Measurements from ENCODE around the gene RBP7. TPM values are rescaled to one million over a fixed set of nuclear protein-coding genes. Genes with fewer than 3 reads are reported as not detected.
"Not testable (repeated sequence)": the region's sequence is repeated elsewhere in the genome, so short reads cannot be mapped to it uniquely, and the experiment has no call there.

RBP7 gene
- total RNA-seq, 2 experiments from 2014 or later: not detected

DNA sequence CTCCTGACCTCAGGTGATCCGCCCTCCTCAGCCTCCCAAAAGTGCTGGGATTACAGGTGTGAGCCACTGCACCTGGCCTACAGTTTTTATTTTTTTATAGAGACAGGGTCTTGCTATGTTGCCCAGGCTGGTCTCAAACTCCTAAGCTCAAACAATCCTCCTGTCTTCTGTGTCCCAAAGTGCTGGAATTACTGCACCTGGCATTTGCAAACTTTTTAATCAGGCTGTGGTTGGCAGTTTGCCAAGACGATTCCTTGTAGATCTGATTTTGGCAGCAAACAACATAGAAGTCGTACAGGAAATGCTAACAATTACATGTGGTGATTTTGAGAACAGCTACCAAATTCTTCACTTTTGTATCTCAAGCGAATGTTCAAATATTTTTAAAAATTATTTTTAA, 10.1 kb downstream of the RBP7 start:
- no peaks in the 10 kb centered on the region for H3K27me3 Mint-ChIP-seq (ENCODE audit: low read depth)
- no peak for DNase-seq
- no peak overlapping the region for H3K27ac Mint-ChIP-seq

DNA sequence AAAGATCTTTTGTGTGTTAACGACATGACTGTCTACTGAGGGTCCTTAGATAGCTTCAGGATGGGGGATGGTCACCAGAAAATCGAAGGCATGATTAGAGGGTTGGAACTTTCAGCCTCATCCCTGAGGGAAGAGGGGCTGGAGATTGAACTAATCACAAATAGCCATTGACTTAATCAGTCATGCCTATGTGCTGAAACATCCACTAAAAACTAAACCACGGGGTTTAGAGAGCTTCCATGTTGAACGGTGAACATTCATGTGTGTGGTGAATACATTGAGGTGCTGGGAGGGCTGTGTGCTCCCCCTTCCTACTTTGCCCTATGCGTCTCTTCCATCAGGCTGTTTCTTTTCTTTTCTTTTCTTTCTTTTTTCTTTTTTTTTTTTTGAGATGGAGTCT, 17.0 kb downstream of the RBP7 start:
- H3K4me3 Mint-ChIP-seq: no peak overlapping the region
- H3K9me3 Mint-ChIP-seq: no peaks in the 10 kb centered on the region
- no peaks in the 10 kb centered on the region for H3K27me3 Mint-ChIP-seq (ENCODE audit: low read depth)
- CTCF ChIA-PET: interaction anchor here (0.6 kb wide), 1 partner anchor 1776 kb away, joined by 3 read pairs; no protein-coding TSS in a partner anchor
- H3K4me1 Mint-ChIP-seq (ENCODE audit: low read depth): no peaks in the 10 kb centered on the region
- intact Hi-C loops (cut with micrococcal nuclease): no loop called here
- no peak for DNase-seq
- H3K36me3 Mint-ChIP-seq (ENCODE audit: low read depth): no peaks in the 10 kb centered on the region
- H3K27ac Mint-ChIP-seq: no peak overlapping the region

More for the DNA sequence above, 10.1 kb downstream of the RBP7 start:
- no peaks in the 10 kb centered on the region for H3K36me3 Mint-ChIP-seq (ENCODE audit: low read depth)
- intact Hi-C loops (cut with micrococcal nuclease): no loop called here
- no peaks in the 10 kb centered on the region for H3K4me1 Mint-ChIP-seq (ENCODE audit: low read depth)
- no peaks in the 10 kb centered on the region for H3K9me3 Mint-ChIP-seq
- CTCF ChIA-PET: interaction anchor here (0.6 kb wide), 1 partner anchor 57 kb away, joined by 3 read pairs; no protein-coding TSS in a partner anchor
- H3K4me3 Mint-ChIP-seq: no peak overlapping the region

DNA sequence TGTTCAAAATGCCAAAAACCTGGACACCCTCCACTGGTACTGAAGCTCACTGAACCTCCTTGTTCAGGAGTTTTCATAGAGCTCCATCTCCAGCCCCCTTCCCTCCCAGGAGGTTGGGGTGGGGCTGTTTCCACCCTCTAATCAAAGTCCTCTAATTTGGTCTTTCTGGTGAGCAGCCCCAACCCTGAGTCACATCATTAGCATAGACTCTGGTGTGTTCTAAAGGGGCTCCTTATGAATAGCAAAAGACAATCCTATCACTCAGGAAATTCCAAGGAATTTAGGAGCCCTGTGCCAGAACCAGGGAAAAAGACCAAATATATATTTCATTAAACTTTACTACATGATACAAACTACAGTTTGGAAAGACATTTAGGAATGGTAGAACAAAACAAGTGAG, 22.5 kb downstream of the RBP7 start:
- Mint-ChIP-seq H3K9me3 (no peaks in the 10 kb centered on the region), H3K27ac (no peak overlapping the region), H3K4me3 (no peak overlapping the region), H3K27me3 (ENCODE audit: low read depth) (no peaks in the 10 kb centered on the region), H3K4me1 (ENCODE audit: low read depth) (no peaks in the 10 kb centered on the region), H3K36me3 (ENCODE audit: low read depth) (no peaks in the 10 kb centered on the region)
- DNase-seq: no peak
- intact Hi-C loops (cut with micrococcal nuclease): no loop called here
- CTCF ChIA-PET: no interaction called here

DNA sequence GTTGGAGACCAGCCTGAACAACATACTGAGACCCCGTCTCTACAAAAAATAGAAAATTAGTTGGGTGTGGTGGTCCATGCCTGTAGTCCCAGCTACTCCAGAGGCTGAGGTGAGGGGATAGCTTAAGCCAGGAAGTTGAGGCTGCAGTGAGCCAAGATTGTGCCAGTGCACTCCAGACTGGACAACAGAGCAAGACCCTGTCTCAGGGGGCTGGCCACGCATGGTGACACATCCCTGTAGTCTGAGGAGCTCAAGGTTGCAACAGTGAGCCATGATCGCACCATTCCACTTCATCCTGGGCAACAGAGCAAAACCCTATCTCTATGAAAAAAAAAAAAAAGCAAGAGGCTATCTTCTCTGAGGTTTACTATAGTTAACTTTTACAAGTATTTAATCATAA, 23.1 kb downstream of the RBP7 start:
- H3K27ac Mint-ChIP-seq: no peak overlapping the region
- CTCF ChIA-PET: no interaction called here
- no peaks in the 10 kb centered on the region for H3K4me1 Mint-ChIP-seq (ENCODE audit: low read depth)
- intact Hi-C loops (cut with micrococcal nuclease): no loop called here
- no peaks in the 10 kb centered on the region for H3K36me3 Mint-ChIP-seq (ENCODE audit: low read depth)
- H3K9me3 Mint-ChIP-seq: no peaks in the 10 kb centered on the region
- H3K4me3 Mint-ChIP-seq: no peak overlapping the region
- no peak for DNase-seq
- H3K27me3 Mint-ChIP-seq (ENCODE audit: low read depth): no peaks in the 10 kb centered on the region

DNA sequence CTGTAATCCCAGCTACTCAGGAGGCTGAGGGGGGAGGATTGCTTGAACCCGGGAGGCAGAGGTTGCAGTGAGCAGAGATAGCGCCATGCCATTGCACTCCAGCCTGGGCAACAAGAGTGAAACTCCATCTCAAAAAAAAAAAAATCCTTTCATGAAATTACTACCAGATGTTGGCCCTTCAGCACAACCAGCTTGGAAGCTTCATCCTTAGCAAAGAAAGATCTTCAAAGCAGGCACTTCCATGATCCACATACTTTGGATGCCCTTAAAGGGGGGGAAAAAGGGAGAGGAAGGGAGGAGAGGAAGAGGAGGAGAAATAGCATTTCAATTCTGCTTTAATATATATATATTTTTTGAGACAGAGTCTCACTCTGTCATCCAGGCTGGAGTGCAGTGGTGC, 23.6 kb downstream of the RBP7 start:
- H3K27ac Mint-ChIP-seq; H3K4me1 Mint-ChIP-seq (ENCODE audit: low read depth); H3K9me3 Mint-ChIP-seq; intact Hi-C loops (cut with micrococcal nuclease); H3K36me3 Mint-ChIP-seq (ENCODE audit: low read depth); H3K4me3 Mint-ChIP-seq; H3K27me3 Mint-ChIP-seq (ENCODE audit: low read depth); DNase-seq; CTCF ChIA-PET: not testable (repeated sequence)

DNA sequence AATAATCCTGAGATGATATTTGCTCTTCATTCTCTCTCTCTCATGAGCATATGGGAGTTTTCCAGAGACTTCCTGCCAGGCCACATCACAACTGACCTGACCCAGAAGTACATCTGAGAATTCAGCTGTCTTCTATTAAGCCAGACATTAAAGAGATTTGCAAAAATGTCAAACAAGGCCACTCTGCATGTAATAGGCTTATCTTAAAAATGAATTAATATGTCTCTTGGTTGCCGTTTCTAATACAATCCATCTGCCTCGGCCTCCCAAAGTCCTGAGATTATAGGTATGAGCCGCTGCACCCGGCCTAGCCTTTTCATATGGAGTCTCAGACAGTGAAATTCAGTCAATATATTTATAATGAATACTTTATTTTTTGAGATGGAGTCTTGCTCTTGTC, 25.0 kb downstream of the RBP7 start:
- H3K27ac Mint-ChIP-seq; H3K4me3 Mint-ChIP-seq; intact Hi-C loops (cut with micrococcal nuclease); H3K36me3 Mint-ChIP-seq (ENCODE audit: low read depth); H3K27me3 Mint-ChIP-seq (ENCODE audit: low read depth); CTCF ChIA-PET; DNase-seq; H3K4me1 Mint-ChIP-seq (ENCODE audit: low read depth); H3K9me3 Mint-ChIP-seq: not testable (repeated sequence)

DNA sequence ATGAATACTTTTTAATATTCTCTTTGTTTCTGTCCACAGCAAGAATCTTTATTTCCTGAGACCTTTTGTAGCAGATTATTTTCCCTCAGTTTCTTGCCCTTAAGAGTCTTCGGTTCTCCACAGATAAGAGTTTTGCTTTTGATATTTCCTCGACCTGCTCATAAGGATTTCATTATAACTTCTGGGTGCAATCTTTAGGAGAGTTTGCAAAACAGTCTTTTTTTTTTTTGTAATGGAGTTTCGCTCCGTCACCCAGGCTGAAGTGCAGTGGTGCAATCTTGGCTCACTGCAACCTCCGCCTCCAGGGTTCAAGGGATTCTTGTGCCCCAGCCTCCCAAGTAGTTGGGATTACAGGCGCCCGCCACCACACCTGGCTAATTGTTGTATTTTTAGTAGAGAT, 25.6 kb downstream of the RBP7 start:
- CTCF ChIA-PET: no interaction called here
- no peak overlapping the region for H3K4me3 Mint-ChIP-seq
- H3K27ac Mint-ChIP-seq: no peak overlapping the region
- no peaks in the 10 kb centered on the region for H3K27me3 Mint-ChIP-seq (ENCODE audit: low read depth)
- H3K9me3 Mint-ChIP-seq: no peaks in the 10 kb centered on the region
- DNase-seq: no peak
- no peaks in the 10 kb centered on the region for H3K36me3 Mint-ChIP-seq (ENCODE audit: low read depth)
- H3K4me1 Mint-ChIP-seq (ENCODE audit: low read depth): no peaks in the 10 kb centered on the region
- intact Hi-C loops (cut with micrococcal nuclease): no loop called here

DNA sequence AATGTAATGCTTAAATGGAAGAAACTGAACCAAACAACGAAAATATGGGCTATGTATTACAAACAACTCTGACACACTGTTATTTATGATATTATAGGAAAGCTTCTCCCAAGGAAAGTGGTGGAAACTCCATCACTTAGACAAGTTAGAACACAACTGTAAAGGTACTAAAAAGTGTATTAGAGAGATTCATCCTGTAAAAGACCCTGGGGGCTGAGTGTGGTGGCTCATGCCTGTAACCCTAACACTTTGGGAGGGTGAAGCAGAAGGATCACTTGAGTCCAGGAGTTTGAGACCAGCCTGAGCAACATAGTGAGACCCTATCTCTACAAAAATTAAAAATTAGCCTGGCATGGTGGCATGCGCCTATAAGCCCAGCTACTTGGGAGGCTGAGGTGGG, 28.3 kb downstream of the RBP7 start:
- intact Hi-C loops (cut with micrococcal nuclease): no loop called here
- Mint-ChIP-seq H3K27ac (no peak overlapping the region), H3K4me3 (no peak overlapping the region), H3K4me1 (ENCODE audit: low read depth) (no peaks in the 10 kb centered on the region), H3K36me3 (ENCODE audit: low read depth) (no peaks in the 10 kb centered on the region), H3K9me3 (no peaks in the 10 kb centered on the region), H3K27me3 (ENCODE audit: low read depth) (no peaks in the 10 kb centered on the region)
- DNase-seq: no peak
- CTCF ChIA-PET: interaction anchor here (0.7 kb wide), 1 partner anchor 503 kb away, joined by 8 read pairs; no protein-coding TSS in a partner anchor

DNA sequence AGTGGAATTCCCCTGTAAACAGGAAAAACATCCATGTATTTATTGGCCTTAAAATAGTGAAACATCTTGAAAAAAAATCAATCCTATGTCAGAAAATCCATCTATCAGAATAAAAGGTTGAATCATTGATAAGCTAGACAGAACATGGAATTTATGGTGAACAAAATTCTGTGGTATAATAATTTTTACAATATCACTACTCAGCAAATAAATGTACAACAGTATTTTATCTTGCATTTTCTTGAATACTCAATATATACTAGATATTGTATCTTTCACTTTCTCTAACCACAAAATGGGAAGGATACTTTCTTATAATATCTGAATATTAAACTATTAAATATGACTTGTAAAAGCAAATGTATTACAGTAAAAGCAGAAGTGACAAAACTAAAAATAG, 30.0 kb downstream of the RBP7 start:
- H3K36me3 Mint-ChIP-seq (ENCODE audit: low read depth): no peaks in the 10 kb centered on the region
- no peak overlapping the region for H3K4me3 Mint-ChIP-seq
- H3K9me3 Mint-ChIP-seq: no peaks in the 10 kb centered on the region
- peaks cover under 1% of the 10 kb centered on the region for H3K4me1 Mint-ChIP-seq (ENCODE audit: low read depth)
- DNase-seq: no peak
- H3K27me3 Mint-ChIP-seq (ENCODE audit: low read depth): no peaks in the 10 kb centered on the region
- no peak overlapping the region for H3K27ac Mint-ChIP-seq
- intact Hi-C loops (cut with micrococcal nuclease): no loop called here
- CTCF ChIA-PET: interaction anchor here (0.6 kb wide), 1 partner anchor 154 kb away, joined by 6 read pairs; no protein-coding TSS in a partner anchor

DNA sequence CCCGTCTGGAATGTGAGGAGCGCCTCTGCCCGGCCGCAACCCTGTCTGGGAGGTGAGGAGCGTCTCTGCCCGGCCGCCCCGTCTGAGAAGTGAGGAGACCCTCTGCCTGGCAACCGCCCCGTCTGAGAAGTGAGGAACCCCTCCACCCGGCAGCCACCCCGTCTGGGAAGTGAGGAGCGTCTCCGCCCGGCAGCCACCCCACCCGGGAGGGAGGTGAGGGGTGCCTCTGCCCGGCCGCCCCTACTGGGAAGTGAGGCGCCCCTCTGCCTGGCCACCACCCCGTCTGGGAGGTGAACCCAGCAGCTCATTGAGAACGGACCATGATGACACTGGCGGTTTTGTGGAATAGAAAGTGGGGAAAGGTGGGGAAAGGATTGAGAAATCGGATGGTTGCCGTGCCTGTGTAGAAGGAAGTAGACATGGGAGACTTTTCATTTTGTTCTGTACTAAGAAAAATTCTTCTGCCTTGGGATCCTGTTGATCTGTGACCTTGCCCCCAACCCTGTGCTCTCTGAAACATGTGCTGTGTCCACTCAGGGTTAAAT, 32.0 kb downstream of the RBP7 start:
- H3K9me3 Mint-ChIP-seq; intact Hi-C loops (cut with micrococcal nuclease); H3K4me3 Mint-ChIP-seq; H3K27me3 Mint-ChIP-seq (ENCODE audit: low read depth); DNase-seq; CTCF ChIA-PET; H3K36me3 Mint-ChIP-seq (ENCODE audit: low read depth); H3K27ac Mint-ChIP-seq: not testable (repeated sequence)
- peaks cover 12% of the 10 kb centered on the region for H3K4me1 Mint-ChIP-seq (ENCODE audit: low read depth)

DNA sequence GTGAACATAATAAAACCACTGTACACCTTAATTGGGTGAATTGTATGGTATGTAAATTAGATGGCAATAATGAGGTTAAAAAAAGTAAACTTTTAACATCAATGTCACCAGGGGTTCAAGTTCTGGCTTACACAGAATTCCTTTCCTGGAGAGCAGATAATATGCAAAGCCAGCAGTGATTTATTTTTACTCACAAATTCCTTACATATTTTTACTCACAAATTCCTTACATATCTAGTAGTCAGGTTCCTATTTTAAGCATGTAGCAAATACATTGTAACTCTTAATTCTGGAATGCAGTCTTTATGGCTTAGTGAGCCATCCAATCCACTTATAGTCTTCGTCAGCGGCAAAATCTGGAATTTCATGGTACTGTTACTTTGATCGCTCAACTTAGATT, 34.4 kb downstream of the RBP7 start:
- DNase-seq: no peak
- peaks cover 1% of the 10 kb centered on the region for H3K36me3 Mint-ChIP-seq (ENCODE audit: low read depth)
- H3K4me3 Mint-ChIP-seq: no peak overlapping the region
- H3K9me3 Mint-ChIP-seq: no peaks in the 10 kb centered on the region
- CTCF ChIA-PET: no interaction called here
- intact Hi-C loops (cut with micrococcal nuclease): loop anchor here (5.0 kb wide), 1 partner anchor 249 kb away; no protein-coding TSS in a partner anchor
- H3K4me1 Mint-ChIP-seq (ENCODE audit: low read depth): peaks cover 24% of the 10 kb centered on the region
- no peak overlapping the region for H3K27ac Mint-ChIP-seq
- H3K27me3 Mint-ChIP-seq (ENCODE audit: low read depth): no peaks in the 10 kb centered on the region

DNA sequence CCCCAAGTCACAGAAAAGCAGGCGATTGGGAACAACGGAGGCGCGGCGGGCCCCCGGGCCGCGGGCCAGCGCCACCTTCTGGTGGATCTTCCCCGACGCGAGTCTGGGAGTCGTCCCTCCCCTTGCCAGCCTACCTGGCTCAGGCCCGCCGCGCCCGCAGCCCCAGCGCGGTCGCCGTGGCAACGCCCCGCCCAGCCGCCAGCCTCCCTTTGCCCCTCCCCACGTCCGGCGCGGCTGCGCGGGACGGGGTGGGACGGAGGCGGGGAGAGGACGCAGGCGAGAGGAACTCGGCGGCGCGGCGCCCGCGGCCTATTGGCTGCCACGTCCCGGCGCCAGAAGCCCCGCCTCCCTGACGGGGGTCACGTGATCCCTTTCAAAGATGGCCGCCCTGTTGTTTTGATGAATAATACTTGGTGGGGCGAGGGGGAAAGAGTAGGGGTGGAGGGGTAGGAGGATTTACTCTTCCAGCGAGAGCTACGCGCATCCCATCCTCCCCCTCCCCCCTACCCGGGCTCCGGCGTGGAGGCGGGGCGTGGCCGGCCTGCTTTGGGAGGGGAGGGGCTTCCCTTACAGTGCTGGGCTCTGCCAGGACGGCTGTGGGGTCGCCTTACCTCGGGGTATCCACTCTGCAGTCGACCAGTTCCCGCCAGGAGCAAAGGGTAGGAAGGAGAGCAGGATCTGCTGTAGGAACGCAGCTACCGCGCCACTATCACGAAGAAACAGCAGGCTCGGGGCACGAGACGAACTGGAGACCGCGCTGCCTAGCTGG, 35.7 kb downstream of the RBP7 start, which contains the start of gene UBE4B:
Gene UBE4B, plus strand, starts transcription at position 369 of the 769 bp plus-strand sequence. CDS start 713 bp downstream, outside the sequence.
- Mint-ChIP-seq H3K27ac (peak within 1 kb of the TSS; percentile 88), H3K4me3 (peak within 1 kb of the TSS; percentile 94), H3K27me3 (ENCODE audit: low read depth) (no peaks in the 10 kb centered on the region), H3K4me1 (ENCODE audit: low read depth) (peaks cover 24% of the 10 kb centered on the region), H3K36me3 (ENCODE audit: low read depth) (peaks cover 1% of the 10 kb centered on the region), H3K9me3 (no peaks in the 10 kb centered on the region)
- peak; percentile 98 for DNase-seq
- intact Hi-C loops (cut with micrococcal nuclease): loop anchor here (1.0 to 5.0 kb wide), 10 partner anchors 82 to 980 kb away; partner anchors contain the start of genes CENPS, CTNNBIP1, LZIC and NMNAT1
- CTCF ChIA-PET: no interaction called here

DNA sequence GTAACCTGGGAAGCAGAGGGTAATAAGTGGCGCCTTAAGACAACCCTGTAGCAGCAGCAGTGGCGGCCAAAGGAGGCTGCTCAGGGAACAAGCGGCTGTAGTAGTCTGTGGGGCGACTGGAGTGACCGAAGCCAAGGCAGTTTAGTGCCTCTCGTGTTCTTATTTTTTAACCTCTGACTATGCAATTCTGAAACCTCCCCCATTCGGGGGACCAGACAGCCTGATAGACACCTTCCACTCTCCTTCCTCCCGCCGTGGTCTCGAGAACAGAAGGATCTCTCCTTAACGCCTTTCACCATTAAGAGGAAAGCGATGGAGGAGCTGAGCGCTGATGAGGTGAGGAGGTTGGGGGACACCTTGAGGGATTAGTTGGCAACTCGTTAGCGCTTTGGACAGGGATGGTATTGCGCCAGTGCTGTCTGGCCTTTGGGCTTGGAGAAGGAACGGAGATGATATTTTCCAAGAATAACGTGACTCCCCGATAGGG, 36.4 kb downstream of the RBP7 start:
- intact Hi-C loops (cut with micrococcal nuclease): loop anchor here (2.0 to 5.0 kb wide), 4 partner anchors 159 to 979 kb away; partner anchors contain the start of gene TARDBP
- CTCF ChIA-PET: no interaction called here
- Mint-ChIP-seq H3K9me3 (no peaks in the 10 kb centered on the region), H3K27ac (peak overlapping the region; percentile 88), H3K4me3 (peak overlapping the region; percentile 94), H3K36me3 (ENCODE audit: low read depth) (peaks cover 1% of the 10 kb centered on the region), H3K4me1 (ENCODE audit: low read depth) (peaks cover 24% of the 10 kb centered on the region), H3K27me3 (ENCODE audit: low read depth) (no peaks in the 10 kb centered on the region)
- peak; percentile 22 for DNase-seq

All from activated naive CD4-positive, alpha-beta T cell treated with anti-CD3 and anti-CD28 coated beads for 36 hours (primary cell).